Stimulated activated memory B cell treated with anti-CD40 and anti-IgM and Interleukin-4, amounts not matched to agents 10 μg/mL and 1 μg/mL and 100 μg/mL, for 72 hours (primary cell): ENCODE results near the gene KAT6B.

Experiments
- ATAC-seq: fragments of 150-1000 bp; cut with Tn5 transposase; 2 replicates; pipeline ENCODE4 v1.10.0; 2021
- H3K27ac Mint-ChIP-seq: one replicate; pipeline ENCODE4 v1.8.0; 2022; ENCODE audit warnings: mild to moderate bottlenecking, mixed read lengths
- H3K27me3 Mint-ChIP-seq: one replicate; pipeline ENCODE4 v1.8.0; 2022; ENCODE audit warnings: mixed read lengths
- H3K36me3 Mint-ChIP-seq: one replicate; pipeline ENCODE4 v1.8.0; 2022; ENCODE audit warnings: mixed read lengths
- H3K4me1 Mint-ChIP-seq: one replicate; pipeline ENCODE4 v1.8.0; 2022; ENCODE audit warnings: mixed read lengths
- H3K4me3 Mint-ChIP-seq: one replicate; pipeline ENCODE4 v1.8.0; 2022; ENCODE audit warnings: mild to moderate bottlenecking, moderate library complexity, mixed read lengths
- H3K9me3 Mint-ChIP-seq: one replicate; pipeline ENCODE4 v1.8.0; 2022; ENCODE audit warnings: mixed read lengths

KAT6B gene

DNA sequence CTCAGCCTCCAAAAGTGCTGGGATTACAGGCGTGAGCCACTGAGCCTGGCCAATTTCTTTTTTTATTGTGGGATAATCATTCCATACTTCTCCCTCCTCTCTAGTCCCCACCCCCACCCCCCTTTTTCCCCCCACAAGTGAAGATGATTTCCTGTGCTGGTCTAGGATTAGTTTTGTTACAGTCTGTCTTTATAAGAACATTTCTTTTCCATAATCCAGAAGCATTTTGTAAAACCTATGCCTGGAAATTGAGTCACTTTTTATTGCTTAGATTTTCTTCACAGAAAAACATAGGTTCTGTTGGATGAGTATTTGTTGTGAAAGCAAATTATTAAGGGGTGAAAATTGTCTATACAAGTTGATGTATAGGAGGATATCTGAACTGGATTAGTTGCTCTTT, 98.9 kb downstream of the KAT6B start:
- H3K27me3 Mint-ChIP-seq: no peaks in the 10 kb centered on the region
- peaks cover 31% of the 10 kb centered on the region for H3K4me1 Mint-ChIP-seq
- no peak overlapping the region for H3K27ac Mint-ChIP-seq
- H3K9me3 Mint-ChIP-seq: no peaks in the 10 kb centered on the region
- H3K4me3 Mint-ChIP-seq: no peak overlapping the region
- no peak for ATAC-seq
- H3K36me3 Mint-ChIP-seq: peaks cover 24% of the 10 kb centered on the region

DNA sequence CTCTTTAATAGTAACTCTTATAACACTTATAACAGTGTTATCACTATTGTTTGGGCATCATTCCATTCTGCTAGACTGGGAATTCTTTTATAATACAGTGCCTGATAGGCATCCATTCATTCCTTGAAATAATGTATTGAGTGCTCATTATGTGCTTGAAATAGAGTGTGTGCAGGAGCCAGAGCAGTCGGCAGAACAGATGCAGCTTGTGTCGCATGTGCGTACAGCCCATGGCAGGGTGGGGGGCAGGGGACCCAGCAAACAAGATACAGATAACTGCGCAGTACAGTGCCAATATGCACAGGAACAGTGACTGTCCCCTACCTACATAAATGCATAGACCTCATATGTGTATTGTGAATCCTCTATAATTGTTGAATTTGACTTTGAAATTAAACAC, 99.3 kb downstream of the KAT6B start:
- H3K4me1 Mint-ChIP-seq: peaks cover 31% of the 10 kb centered on the region

DNA sequence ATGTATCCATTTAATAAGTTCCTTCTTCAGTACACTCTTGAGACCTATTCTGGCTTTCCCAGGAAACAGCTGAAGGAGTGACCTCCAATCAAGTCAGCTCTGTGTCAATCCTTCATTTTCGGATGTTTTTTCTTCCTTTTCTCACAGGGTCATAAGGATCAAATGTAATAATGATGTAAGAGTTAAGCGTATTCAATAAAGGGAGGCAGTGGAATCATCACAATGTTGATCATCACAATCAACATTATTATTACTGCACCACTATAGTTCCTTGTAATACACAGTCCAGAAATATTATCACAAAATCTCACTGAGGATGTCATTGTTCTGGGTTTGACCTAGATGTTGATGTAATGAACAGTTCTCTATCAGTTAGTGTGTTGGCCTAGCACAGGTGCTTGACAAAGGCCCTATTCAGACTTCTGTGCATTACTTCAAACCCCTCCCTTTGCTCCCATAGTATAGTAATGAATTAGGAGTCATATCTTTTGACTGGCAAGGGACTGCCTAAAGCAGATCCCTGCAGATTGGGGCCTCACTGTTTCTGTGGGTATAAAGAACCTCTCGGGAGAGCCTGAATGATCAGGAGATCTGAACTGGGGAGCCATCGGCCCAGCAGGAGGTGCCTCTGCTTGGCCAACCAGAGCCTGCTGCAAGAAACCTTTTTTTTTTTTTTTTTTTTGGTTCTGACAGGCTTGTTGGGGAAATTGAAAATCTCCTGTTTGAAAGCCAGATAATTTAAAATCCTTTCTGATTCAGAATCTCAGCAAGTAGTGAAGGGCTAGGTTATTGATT, 100.6 kb downstream of the KAT6B start:
- no peak for ATAC-seq
- Mint-ChIP-seq H3K4me1 (peaks cover 27% of the 10 kb centered on the region), H3K27ac (no peak overlapping the region), H3K36me3 (peaks cover 17% of the 10 kb centered on the region), H3K4me3 (no peak overlapping the region), H3K9me3 (no peaks in the 10 kb centered on the region), H3K27me3 (no peaks in the 10 kb centered on the region)

More for the DNA sequence above, 99.3 kb downstream of the KAT6B start:
- peaks cover 20% of the 10 kb centered on the region for H3K36me3 Mint-ChIP-seq
- H3K27me3 Mint-ChIP-seq: no peaks in the 10 kb centered on the region
- no peak overlapping the region for H3K4me3 Mint-ChIP-seq
- H3K9me3 Mint-ChIP-seq: no peaks in the 10 kb centered on the region
- no peak overlapping the region for H3K27ac Mint-ChIP-seq
- no peak for ATAC-seq

GRCh38 chr10:74927701-74928100, 101.3 kb downstream of the KAT6B start:
- H3K27ac Mint-ChIP-seq: no peak overlapping the region
- H3K9me3 Mint-ChIP-seq: no peaks in the 10 kb centered on the region
- no peaks in the 10 kb centered on the region for H3K27me3 Mint-ChIP-seq
- H3K4me3 Mint-ChIP-seq: no peak overlapping the region
- peaks cover 21% of the 10 kb centered on the region for H3K36me3 Mint-ChIP-seq
- ATAC-seq: no peak
- H3K4me1 Mint-ChIP-seq: peaks cover 27% of the 10 kb centered on the region

- Mint-ChIP-seq H3K4me1 (peaks cover 16% of the 10 kb centered on the region), H3K27ac (no peak overlapping the region), H3K36me3 (peaks cover 14% of the 10 kb centered on the region), H3K4me3 (no peak overlapping the region), H3K9me3 (no peaks in the 10 kb centered on the region), H3K27me3 (no peaks in the 10 kb centered on the region)
- no peak for ATAC-seq
These were observed 102.4 kb downstream of the KAT6B start for GRCh38 chr10:74928742-74929191.

- ATAC-seq: no peak
- H3K9me3 Mint-ChIP-seq: no peaks in the 10 kb centered on the region
- peaks cover 16% of the 10 kb centered on the region for H3K4me1 Mint-ChIP-seq
- peaks cover 15% of the 10 kb centered on the region for H3K36me3 Mint-ChIP-seq
- H3K4me3 Mint-ChIP-seq: no peak overlapping the region
- H3K27ac Mint-ChIP-seq: no peak overlapping the region
- no peaks in the 10 kb centered on the region for H3K27me3 Mint-ChIP-seq
These were observed 102.8 kb downstream of the KAT6B start for GRCh38 chr10:74929197-74929596.

DNA sequence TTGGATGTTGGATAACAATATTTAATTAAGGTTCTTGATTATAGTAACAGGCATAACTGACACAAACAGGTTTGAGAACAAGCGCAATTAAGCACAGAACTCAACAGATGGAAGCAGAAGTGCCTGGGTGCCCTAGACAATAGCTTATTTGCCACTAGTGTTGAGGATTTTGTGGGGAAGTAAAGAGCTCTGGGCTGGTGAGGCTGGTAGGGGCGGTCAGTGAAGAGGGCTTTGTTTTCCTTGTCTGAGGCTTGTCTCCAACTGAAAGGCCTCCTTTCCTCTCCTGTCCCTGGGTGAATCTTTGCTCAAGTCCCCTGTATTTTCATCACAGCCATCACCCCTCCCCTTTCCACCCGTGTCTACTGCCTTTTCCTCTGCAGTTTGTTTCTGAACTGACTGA, 104.6 kb downstream of the KAT6B start:
- peaks cover 24% of the 10 kb centered on the region for H3K4me1 Mint-ChIP-seq
- H3K27ac Mint-ChIP-seq: no peak overlapping the region
- H3K4me3 Mint-ChIP-seq: no peak overlapping the region
- ATAC-seq: no peak
- peaks cover 18% of the 10 kb centered on the region for H3K36me3 Mint-ChIP-seq
- no peaks in the 10 kb centered on the region for H3K9me3 Mint-ChIP-seq
- no peaks in the 10 kb centered on the region for H3K27me3 Mint-ChIP-seq

GRCh38 chr10:74932648-74933047, 106.2 kb downstream of the KAT6B start:
- Mint-ChIP-seq H3K4me1 (peaks cover 21% of the 10 kb centered on the region), H3K4me3 (no peak overlapping the region), H3K27ac (no peak overlapping the region), H3K27me3 (no peaks in the 10 kb centered on the region), H3K9me3 (no peaks in the 10 kb centered on the region), H3K36me3 (peaks cover 14% of the 10 kb centered on the region)
- ATAC-seq: no peak

- Mint-ChIP-seq H3K27me3 (no peaks in the 10 kb centered on the region), H3K4me3 (no peak overlapping the region), H3K4me1 (peaks cover 25% of the 10 kb centered on the region), H3K9me3 (no peaks in the 10 kb centered on the region), H3K36me3 (peaks cover 21% of the 10 kb centered on the region), H3K27ac (no peak overlapping the region)
- no peak for ATAC-seq
These were observed 107.9 kb downstream of the KAT6B start for GRCh38 chr10:74934100-74934812.

DNA sequence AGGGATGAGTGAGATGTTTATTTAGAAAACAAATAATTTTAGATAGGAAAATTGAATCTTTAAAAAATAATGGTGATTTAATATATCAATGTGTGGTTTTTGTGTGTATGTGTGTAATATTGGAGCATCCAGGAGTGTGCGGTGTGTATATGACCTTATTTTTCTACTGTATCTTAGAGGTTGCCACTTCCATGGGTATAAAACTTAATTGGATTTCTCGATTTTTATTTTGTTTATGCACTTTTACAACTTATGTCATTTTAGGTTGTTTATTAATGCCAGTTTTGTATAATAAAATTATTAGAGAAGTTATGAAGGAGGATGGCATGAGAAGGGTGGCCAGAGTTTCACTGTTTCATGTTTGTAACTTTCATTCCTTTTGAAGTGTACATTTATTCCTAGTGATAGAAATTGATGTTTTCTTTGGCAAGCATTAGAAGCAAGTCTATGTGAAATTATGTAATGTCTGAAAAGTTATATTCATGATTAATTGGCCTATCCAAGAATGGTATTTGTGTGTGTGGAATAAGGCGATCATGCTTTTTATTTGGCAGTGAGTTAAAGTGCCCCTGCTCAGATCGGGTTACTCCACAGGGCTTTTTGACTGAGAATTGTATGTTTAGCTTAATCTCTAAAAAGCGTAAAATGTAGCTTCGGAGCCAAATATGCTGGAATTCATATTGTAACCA, 110.3 kb downstream of the KAT6B start:
- H3K9me3 Mint-ChIP-seq: no peaks in the 10 kb centered on the region
- H3K27me3 Mint-ChIP-seq: no peaks in the 10 kb centered on the region
- H3K4me3 Mint-ChIP-seq: no peak overlapping the region
- H3K4me1 Mint-ChIP-seq: peaks cover 25% of the 10 kb centered on the region
- H3K36me3 Mint-ChIP-seq: peaks cover 27% of the 10 kb centered on the region
- H3K27ac Mint-ChIP-seq: no peak overlapping the region
- no peak for ATAC-seq

- Mint-ChIP-seq H3K27ac (no peak overlapping the region), H3K4me3 (no peak overlapping the region), H3K9me3 (no peaks in the 10 kb centered on the region), H3K27me3 (no peaks in the 10 kb centered on the region), H3K36me3 (peaks cover 21% of the 10 kb centered on the region), H3K4me1 (peaks cover 19% of the 10 kb centered on the region)
- no peak for ATAC-seq
These were observed 111.0 kb downstream of the KAT6B start for GRCh38 chr10:74937266-74937856.

- no peak for ATAC-seq
- H3K27ac Mint-ChIP-seq: no peak overlapping the region
These were observed 117.8 kb downstream of the KAT6B start for GRCh38 chr10:74944205-74944604.

DNA sequence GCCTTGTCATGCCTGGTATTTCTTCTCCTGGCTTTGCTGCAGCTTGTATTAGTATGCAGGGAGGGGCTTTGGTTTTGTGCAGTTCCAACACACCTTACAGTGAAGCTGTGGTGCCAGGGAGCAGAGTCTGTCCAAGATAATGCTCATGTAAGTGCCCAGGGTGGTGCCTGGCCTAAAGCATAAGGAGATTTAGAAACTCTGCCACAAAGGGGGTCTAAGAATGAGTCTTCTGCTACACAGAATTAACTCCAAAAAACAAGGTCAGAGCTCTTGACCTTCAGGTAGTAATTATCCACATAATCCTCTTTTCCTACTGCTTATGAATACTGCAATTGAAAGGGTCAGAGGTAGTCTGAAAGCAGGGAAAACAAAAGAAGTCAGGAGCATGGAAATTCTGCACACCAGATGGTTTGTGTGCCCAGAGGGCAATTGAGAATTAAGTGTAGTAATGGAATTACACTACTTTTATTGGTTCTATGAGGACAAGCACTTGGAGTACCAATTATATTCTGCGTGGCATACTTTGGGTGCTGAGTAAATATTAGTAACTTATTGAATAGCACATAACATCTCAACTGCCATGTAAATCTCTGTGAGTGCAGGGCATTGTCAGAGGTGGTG, 121.5 kb downstream of the KAT6B start:
- Mint-ChIP-seq H3K27me3 (no peaks in the 10 kb centered on the region), H3K9me3 (no peaks in the 10 kb centered on the region), H3K4me1 (peaks cover 36% of the 10 kb centered on the region), H3K27ac (no peak overlapping the region), H3K4me3 (no peak overlapping the region), H3K36me3 (peaks cover 14% of the 10 kb centered on the region)
- no peak for ATAC-seq

More at GRCh38 chr10:74944205-74944604, 117.8 kb downstream of the KAT6B start:
- no peaks in the 10 kb centered on the region for H3K27me3 Mint-ChIP-seq
- peaks cover 20% of the 10 kb centered on the region for H3K36me3 Mint-ChIP-seq
- H3K4me3 Mint-ChIP-seq: no peak overlapping the region
- peaks cover 29% of the 10 kb centered on the region for H3K4me1 Mint-ChIP-seq
- H3K9me3 Mint-ChIP-seq: no peaks in the 10 kb centered on the region

DNA sequence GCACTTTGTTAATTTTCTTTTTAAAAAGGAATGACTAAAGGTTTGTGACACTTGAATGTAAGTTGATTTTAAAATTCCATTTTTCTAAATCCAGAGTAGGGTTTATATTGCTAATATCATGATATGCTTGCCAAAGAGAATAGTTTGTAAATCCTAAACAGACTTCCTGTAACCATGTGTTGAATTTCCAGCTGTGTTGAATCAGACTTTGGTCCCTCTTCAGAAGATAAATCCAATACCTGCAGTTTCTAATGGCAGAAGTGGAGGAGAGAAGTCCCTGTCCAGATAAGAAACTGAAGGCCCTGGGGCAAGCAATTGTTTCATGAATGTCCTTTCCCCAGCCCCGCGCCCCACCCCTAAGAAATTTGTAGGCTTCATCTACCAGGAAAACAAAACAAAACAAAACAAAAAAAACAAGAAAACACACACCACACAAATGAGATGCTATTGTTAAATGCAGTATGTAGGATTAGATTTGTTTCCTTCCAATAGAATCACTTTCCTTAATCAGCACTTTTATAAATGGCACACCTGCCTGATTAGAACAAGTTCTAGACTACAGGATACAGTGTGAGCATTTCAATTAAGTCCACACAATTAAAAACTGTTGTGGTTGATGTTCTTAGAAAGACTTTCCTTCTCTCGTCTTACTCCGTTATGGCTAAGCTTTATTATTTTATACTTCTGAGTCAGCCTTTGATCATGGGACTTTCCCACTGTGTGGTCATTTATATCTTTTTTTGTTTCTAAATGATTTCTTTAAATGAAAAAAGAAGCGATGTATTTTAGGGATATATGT, 122.8 kb downstream of the KAT6B start:
- ATAC-seq: no peak
- H3K36me3 Mint-ChIP-seq: peaks cover 8% of the 10 kb centered on the region
- no peaks in the 10 kb centered on the region for H3K27me3 Mint-ChIP-seq
- no peak overlapping the region for H3K4me3 Mint-ChIP-seq
- H3K4me1 Mint-ChIP-seq: peaks cover 42% of the 10 kb centered on the region
- H3K27ac Mint-ChIP-seq: no peak overlapping the region
- no peaks in the 10 kb centered on the region for H3K9me3 Mint-ChIP-seq
